Fibroblast of skin of left biceps (primary cell): ENCODE data around the gene NEK6.

Experiments
- DNase-seq, 2 experiments: peaks; one replicate each; pipeline ENCODE4 v3.0.0-alpha.2; 2013; ENCODE audit warnings: low read depth in 2 of 2

The NEK6 gene

GRCh38 chr9:124399323-124399967 is 141.7 kb downstream of the NEK6 start:
- no peak for DNase-seq

DNA sequence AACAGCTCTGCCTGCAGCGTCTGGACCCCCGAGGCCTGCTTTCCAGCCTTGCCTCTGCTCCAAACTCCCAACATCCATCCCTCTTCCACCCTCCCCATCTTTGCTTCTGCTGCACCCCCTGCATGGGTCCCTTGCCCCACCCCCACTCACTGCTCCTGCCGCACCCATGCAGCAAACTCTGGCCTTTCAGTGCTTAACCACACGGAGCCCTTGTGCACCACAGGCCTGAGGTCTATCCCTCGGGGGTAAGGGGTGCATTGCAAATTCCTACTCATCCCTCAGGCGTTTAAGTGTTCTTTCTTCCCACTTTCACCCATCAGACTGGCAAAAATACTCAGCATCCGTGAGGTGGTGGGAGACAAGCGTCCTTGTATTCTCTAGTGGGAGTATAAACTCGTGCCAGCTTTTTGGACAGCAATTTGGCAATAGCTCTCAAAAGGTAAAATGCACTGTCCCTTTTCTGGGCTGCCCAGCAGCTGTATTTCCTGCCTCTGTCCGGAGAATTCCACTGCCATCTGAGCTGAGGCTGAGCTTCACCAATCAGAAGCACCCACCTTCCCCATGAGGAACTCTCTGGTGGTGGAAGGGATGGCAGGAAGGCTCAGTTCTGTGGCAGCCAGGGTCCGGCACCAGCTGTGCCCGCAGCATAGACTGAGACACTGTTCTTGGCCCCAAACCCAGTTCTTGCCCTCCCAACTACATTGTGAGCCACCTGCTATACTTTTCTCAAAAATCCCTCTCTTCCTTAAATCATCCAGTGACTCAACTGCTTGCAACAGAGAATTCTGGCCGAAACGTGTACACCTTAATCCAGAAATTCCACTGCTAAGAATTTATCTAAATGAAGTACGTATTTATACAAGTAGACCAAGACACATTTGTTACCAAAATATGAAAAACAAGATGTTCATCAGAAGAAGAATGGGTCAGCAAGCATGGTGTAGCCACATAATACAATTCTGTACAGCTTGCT is 142.5 kb downstream of the NEK6 start:
- no peak for DNase-seq
